Measurements from ENCODE around the gene ZNF541. TPM values are rescaled to one million over a fixed set of nuclear protein-coding genes. Genes with fewer than 3 reads are reported as not detected.
A peak's percentile ranks its signal among the peaks of the same experiment; 100 is the strongest.

Gene ZNF541
- total RNA-seq, 6 donors from 2014 or later, result 0.20 to 2.1 (median 0.42) TPM

DNA sequence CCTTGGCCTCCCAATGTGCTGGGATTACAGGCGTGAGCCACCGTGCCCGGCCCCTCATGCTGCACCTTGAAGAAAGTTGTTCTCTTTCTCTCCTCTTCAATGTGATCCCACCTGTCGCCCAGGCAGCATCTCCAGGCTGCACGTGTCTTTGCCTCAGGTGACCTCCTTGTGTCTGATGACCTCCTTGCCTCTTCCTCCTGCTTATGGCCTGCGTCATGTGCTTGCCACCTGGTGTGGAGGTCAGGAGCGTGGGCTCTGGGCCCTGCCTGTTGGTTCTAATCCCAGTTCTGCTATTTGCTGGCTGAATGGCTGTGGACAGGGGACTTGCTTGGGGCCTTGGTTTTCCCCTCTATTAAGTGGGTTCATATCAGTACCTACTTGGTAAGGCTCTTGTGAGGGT is 42.3 kb upstream of the ZNF541 start:
- Histone ChIP-seq H3K27ac (no peak overlapping the region), H3K9me3 (no peaks in the 10 kb centered on the region), H3K4me1 (peaks cover 26 to 68% (median 34%) of the 10 kb centered on the region in 4 donors), H3K4me3 (no peak overlapping the region), H3K27me3 (no peaks in the 10 kb centered on the region), H3K36me3 (peaks cover 0 to 4% (median 0%) of the 10 kb centered on the region in 4 donors)
- WGBS, 2 donors, result 82 to 93% methylated on average over 5 of the region's 7 CpGs
- TF ChIP-seq POLR2AphosphoS5 (IDR thresholded peaks at IDR 0.05), result no peak
- TF ChIP-seq, protein P1, sequence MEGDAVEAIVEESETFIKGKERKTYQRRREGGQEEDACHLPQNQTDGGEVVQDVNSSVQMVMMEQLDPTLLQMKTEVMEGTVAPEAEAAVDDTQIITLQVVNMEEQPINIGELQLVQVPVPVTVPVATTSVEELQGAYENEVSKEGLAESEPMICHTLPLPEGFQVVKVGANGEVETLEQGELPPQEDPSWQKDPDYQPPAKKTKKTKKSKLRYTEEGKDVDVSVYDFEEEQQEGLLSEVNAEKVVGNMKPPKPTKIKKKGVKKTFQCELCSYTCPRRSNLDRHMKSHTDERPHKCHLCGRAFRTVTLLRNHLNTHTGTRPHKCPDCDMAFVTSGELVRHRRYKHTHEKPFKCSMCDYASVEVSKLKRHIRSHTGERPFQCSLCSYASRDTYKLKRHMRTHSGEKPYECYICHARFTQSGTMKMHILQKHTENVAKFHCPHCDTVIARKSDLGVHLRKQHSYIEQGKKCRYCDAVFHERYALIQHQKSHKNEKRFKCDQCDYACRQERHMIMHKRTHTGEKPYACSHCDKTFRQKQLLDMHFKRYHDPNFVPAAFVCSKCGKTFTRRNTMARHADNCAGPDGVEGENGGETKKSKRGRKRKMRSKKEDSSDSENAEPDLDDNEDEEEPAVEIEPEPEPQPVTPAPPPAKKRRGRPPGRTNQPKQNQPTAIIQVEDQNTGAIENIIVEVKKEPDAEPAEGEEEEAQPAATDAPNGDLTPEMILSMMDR (IDR thresholded peaks at IDR 0.05), result no peak
- TF ChIP-seq EP300 (IDR thresholded peaks at IDR 0.05), result no peak
- no peak for TF ChIP-seq POLR2A (IDR thresholded peaks at IDR 0.05)
- no peak for DNase-seq
- no peak for ATAC-seq (ENCODE audit: low FRiP score in 2 of 2)

DNA sequence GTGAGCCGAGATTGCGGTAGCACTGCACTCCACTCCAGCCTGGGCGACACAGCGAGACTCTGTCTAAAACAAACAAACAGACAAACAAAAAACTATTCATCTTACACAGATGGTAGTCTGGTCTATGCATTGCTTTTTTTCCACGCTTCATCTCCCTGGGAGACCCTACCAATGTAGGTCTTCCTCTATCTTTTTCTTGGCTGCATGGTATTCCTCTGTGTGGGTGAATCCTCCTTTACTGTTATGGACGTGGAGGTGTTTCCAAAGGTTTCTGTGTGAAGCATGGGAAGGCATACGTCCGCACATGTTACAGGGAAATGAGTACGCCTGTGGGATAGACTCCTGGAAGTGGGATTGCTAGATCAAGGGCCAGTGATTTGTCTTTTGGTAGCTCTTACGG is 41.6 kb upstream of the ZNF541 start:
- H3K27me3 ChIP-seq, result no peaks in the 10 kb centered on the region
- TF ChIP-seq EP300 (IDR thresholded peaks at IDR 0.05) (no peak), POLR2A (IDR thresholded peaks at IDR 0.05) (no peak), POLR2AphosphoS5 (IDR thresholded peaks at IDR 0.05) (no peak)
- TF ChIP-seq, protein P1 (IDR thresholded peaks at IDR 0.05), result no peak
- DNase-seq, result no peak
- H3K36me3 ChIP-seq, result peaks cover 0 to 4% (median 0%) of the 10 kb centered on the region in 4 donors
- WGBS, 2 donors, result 96% methylated on average over 10 of the region's 10 CpGs
- no peaks in the 10 kb centered on the region for H3K9me3 ChIP-seq
- H3K4me1 ChIP-seq, result peaks cover 26 to 69% (median 34%) of the 10 kb centered on the region in 4 donors
- H3K27ac ChIP-seq, result no peak overlapping the region
- ATAC-seq (ENCODE audit: low FRiP score in 2 of 2), result no peak
- H3K4me3 ChIP-seq, result no peak overlapping the region

DNA sequence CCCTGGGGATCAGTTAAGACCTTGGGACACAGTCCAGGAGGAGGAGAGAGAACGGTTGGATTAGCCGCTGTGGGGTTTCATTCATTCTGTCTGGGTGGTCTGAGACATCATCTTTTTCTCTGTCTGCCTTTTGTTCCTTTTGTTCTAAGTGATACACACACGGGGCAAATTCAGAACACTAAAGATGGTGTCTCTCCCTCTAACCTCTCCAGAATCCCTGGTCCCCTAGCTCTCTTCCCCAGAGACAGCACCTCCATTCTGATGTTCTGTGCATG is 41.0 kb upstream of the ZNF541 start:
- no peak overlapping the region for H3K4me3 ChIP-seq
- TF ChIP-seq, protein P1 (IDR thresholded peaks at IDR 0.05), result no peak
- no peak for TF ChIP-seq POLR2A (IDR thresholded peaks at IDR 0.05)
- no peak for TF ChIP-seq POLR2AphosphoS5 (IDR thresholded peaks at IDR 0.05)
- no peak for TF ChIP-seq EP300 (IDR thresholded peaks at IDR 0.05)
- no peaks in the 10 kb centered on the region for H3K27me3 ChIP-seq
- H3K27ac ChIP-seq, result no peak overlapping the region
- peaks cover 0 to 4% (median 0%) of the 10 kb centered on the region in 4 donors for H3K36me3 ChIP-seq
- peaks cover 26 to 67% (median 34%) of the 10 kb centered on the region in 4 donors for H3K4me1 ChIP-seq
- DNase-seq (no peak), ATAC-seq (ENCODE audit: low FRiP score in 2 of 2) (no peak)
- H3K9me3 ChIP-seq, result no peaks in the 10 kb centered on the region
- 65 to 79% methylated on average over 3 of the region's 3 CpGs for WGBS, 2 donors

DNA sequence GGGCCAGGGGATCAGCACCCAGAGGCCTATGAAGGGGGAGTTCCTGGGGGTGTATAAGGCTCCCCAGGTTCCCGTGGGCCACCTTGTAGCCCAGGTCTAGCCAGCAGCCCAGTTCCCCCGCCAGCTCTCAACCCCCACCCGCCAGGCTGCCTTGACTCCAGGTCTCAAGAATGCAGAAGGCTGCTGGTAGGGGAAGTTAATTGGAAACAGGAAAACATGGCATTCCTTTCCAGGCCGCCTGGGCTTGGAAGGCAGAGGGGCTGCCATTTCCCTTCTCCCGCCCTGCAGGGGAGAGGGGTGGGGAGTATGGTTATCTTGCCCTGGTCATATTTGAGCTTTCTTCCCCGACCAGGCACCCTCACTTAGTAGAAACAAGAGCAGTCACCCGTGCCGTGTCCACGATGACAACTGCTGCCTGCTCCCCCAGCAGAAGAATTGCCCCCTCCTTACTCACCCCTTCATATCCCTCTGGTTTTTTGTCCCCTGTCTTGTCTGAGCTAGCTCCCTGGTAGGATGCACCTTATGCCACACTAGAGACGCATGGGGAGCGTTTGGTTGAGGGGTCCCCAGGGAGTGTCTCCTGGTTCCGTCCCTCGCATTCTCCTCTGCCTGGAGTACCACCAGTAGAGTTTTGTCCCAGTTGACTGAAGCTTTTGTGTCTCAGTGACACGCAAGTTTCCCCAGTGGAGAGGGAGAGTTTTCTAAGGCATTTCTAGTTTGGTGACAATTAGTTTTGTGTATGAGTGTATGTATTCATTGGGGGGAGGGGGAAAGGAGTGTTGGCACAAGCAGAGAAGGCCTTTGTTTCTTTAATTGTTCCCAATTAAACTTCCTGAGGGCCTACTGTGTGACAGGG is 40.4 kb upstream of the ZNF541 start:
- Histone ChIP-seq H3K4me1 (peaks cover 26 to 61% (median 34%) of the 10 kb centered on the region in 4 donors), H3K4me3 (no peak overlapping the region), H3K27me3 (no peaks in the 10 kb centered on the region), H3K36me3 (peaks cover 0 to 4% (median 0%) of the 10 kb centered on the region in 4 donors), H3K9me3 (no peaks in the 10 kb centered on the region), H3K27ac (peak overlapping the region in 3 of 4 donors; percentile 21 to 58 (median 48))
- WGBS, 2 donors, result 65 to 66% methylated on average over 8 to 14 of the region's 14 CpGs
- no peak for DNase-seq
- TF ChIP-seq POLR2AphosphoS5 (IDR thresholded peaks at IDR 0.05) (no peak), EP300 (IDR thresholded peaks at IDR 0.05) (no peak), POLR2A (IDR thresholded peaks at IDR 0.05) (no peak)
- TF ChIP-seq, protein P1 (IDR thresholded peaks at IDR 0.05), result no peak
- ATAC-seq (ENCODE audit: low FRiP score in 2 of 2), result no peak

Measured in upper lobe of left lung (tissue), 6 donors.